ENCODE measurements around the gene ALG9. TPM values are rescaled to one million over a fixed set of nuclear protein-coding genes. Genes with fewer than 3 reads are reported as not detected.

The ALG9 gene
- polyA plus RNA-seq, 3 donors: 7.4 to 7.9 (median 7.8) TPM

GRCh38 chr11:111739299-111739698 is 132.1 kb downstream of the ALG9 start:
- H3K9me3 Mint-ChIP-seq: no peaks in the 10 kb centered on the region

GRCh38 chr11:111737444-111738210 is 133.8 kb downstream of the ALG9 start:
- H3K79me2 ChIP-seq (ENCODE audit: insufficient read depth, low read length): no peaks in the 10 kb centered on the region
- H3K36me3 Mint-ChIP-seq: peaks cover 40 to 48% of the 10 kb centered on the region in 2 donors
- H3K27ac Mint-ChIP-seq: peak overlapping the region in 2 of 7 donors; percentile 65 to 67
- 86% methylated on average over 12 of the region's 14 CpGs for WGBS (ENCODE audit: insufficient coverage)
- no peak overlapping the region for H3K4me3 Mint-ChIP-seq
- no peaks in the 10 kb centered on the region for H4K20me1 ChIP-seq (ENCODE audit: insufficient read depth, low read length)
- no peak overlapping the region for H3K4me3 ChIP-seq (replicated peaks in 1 of 3; ENCODE audit: low read depth in 2 of 3, low read length in 3 of 3)
- peaks cover 34 to 58% of the 10 kb centered on the region in 2 donors for H3K36me3 ChIP-seq (replicated peaks in 1 of 2; ENCODE audit: control insufficient read depth in 1 of 2, insufficient read depth in 2 of 2, low read length in 2 of 2)
- H3K27ac ChIP-seq (ENCODE audit: low read depth in 1 of 2, low read length in 2 of 2): no peak overlapping the region
- H3K9me3 ChIP-seq (replicated peaks in 1 of 2; ENCODE audit: control insufficient read depth in 1 of 2, insufficient read depth in 1 of 2, low read length in 2 of 2): no peaks in the 10 kb centered on the region
- no peak overlapping the region for H3K4me2 ChIP-seq (replicated peaks; ENCODE audit: extremely low read depth, low read length, poor library complexity, severe bottlenecking)
- TF ChIP-seq CTCF (IDR thresholded peaks at IDR 0.05): no peak
- intact Hi-C loops (cut with micrococcal nuclease): no loop called here
- H3K27me3 ChIP-seq (ENCODE audit: control insufficient read depth in 2 of 2, insufficient read depth in 2 of 2, low read length in 2 of 2): no peaks in the 10 kb centered on the region
- peaks cover 0 to 4% (median 2%) of the 10 kb centered on the region in 3 donors for H3K27me3 Mint-ChIP-seq (ENCODE audit: low read depth in 3 of 3)
- no peak overlapping the region for H2AFZ ChIP-seq (ENCODE audit: insufficient read depth, low read depth, low read length, poor library complexity, severe bottlenecking)
- H3K4me1 Mint-ChIP-seq: peaks cover 5% of the 10 kb centered on the region
- H3K4me1 ChIP-seq (ENCODE audit: control insufficient read depth in 1 of 2, insufficient read depth in 2 of 2, low read length in 2 of 2): no peaks in the 10 kb centered on the region
- H3K9me3 Mint-ChIP-seq: no peaks in the 10 kb centered on the region
- no peak for DNase-seq
- no peak overlapping the region for H3K9ac ChIP-seq (ENCODE audit: insufficient read depth, low read length, poor library complexity, severe bottlenecking)

More at GRCh38 chr11:111739299-111739698, 132.1 kb downstream of the ALG9 start:
- H3K27me3 ChIP-seq (ENCODE audit: control insufficient read depth in 2 of 2, insufficient read depth in 2 of 2, low read length in 2 of 2): no peaks in the 10 kb centered on the region
- H3K9me3 ChIP-seq (replicated peaks in 1 of 2; ENCODE audit: control insufficient read depth in 1 of 2, insufficient read depth in 1 of 2, low read length in 2 of 2): no peaks in the 10 kb centered on the region
- no peak overlapping the region for H2AFZ ChIP-seq (ENCODE audit: insufficient read depth, low read depth, low read length, poor library complexity, severe bottlenecking)
- H3K36me3 ChIP-seq (replicated peaks in 1 of 2; ENCODE audit: control insufficient read depth in 1 of 2, insufficient read depth in 2 of 2, low read length in 2 of 2): peaks cover 51 to 75% of the 10 kb centered on the region in 2 donors
- Mint-ChIP-seq H3K27ac (no peak overlapping the region), H3K36me3 (peaks cover 54 to 65% of the 10 kb centered on the region in 2 donors), H3K4me1 (peaks cover 5% of the 10 kb centered on the region), H3K27me3 (ENCODE audit: low read depth in 3 of 3) (peaks cover 0 to 4% (median 2%) of the 10 kb centered on the region in 3 donors), H3K4me3 (no peak overlapping the region)
- H4K20me1 ChIP-seq (ENCODE audit: insufficient read depth, low read length): no peaks in the 10 kb centered on the region
- DNase-seq: no peak
- H3K4me3 ChIP-seq (replicated peaks in 1 of 3; ENCODE audit: low read depth in 2 of 3, low read length in 3 of 3): no peak overlapping the region
- no peak overlapping the region for H3K9ac ChIP-seq (ENCODE audit: insufficient read depth, low read length, poor library complexity, severe bottlenecking)
- no peak overlapping the region for H3K27ac ChIP-seq (ENCODE audit: low read depth in 1 of 2, low read length in 2 of 2)
- no peak for TF ChIP-seq CTCF (IDR thresholded peaks at IDR 0.05)
- no CpG with 5 or more reads among the region's 2 CpGs for WGBS (ENCODE audit: insufficient coverage)
- H3K79me2 ChIP-seq (ENCODE audit: insufficient read depth, low read length): no peaks in the 10 kb centered on the region
- H3K4me2 ChIP-seq (replicated peaks; ENCODE audit: extremely low read depth, low read length, poor library complexity, severe bottlenecking): no peak overlapping the region
- intact Hi-C loops (cut with micrococcal nuclease): no loop called here
- no peaks in the 10 kb centered on the region for H3K4me1 ChIP-seq (ENCODE audit: control insufficient read depth in 1 of 2, insufficient read depth in 2 of 2, low read length in 2 of 2)
